Endodermal cell (in vitro differentiated cells): ENCODE data around the gene DUSP23. TPM values are rescaled to one million over a fixed set of nuclear protein-coding genes. Genes with fewer than 3 reads are reported as not detected.

Experiments
- DNase-seq: peaks from one replicate; pipeline ENCODE4 v3.0.0-alpha.2; 2017
- H3K27ac ChIP-seq: 2 replicates; pipeline ENCODE4 v1.5.1; 2013; ENCODE audit warnings: mild to moderate bottlenecking, low read depth, low read length, moderate library complexity
- H3K27me3 ChIP-seq: 2 replicates; pipeline ENCODE4 v1.6.1; 2013; ENCODE audit warnings: mild to moderate bottlenecking, low read length, moderate library complexity; ENCODE audit not compliant: insufficient read depth, control insufficient read depth, poor library complexity, severe bottlenecking
- H3K36me3 ChIP-seq: 2 replicates; pipeline ENCODE4 v1.7.0; 2013; ENCODE audit warnings: mild to moderate bottlenecking, low read length, moderate library complexity; ENCODE audit not compliant: control insufficient read depth, insufficient read depth
- H3K4me1 ChIP-seq: one replicate; pipeline ENCODE4 v1.7.0; 2013; ENCODE audit warnings: low read length; ENCODE audit not compliant: control insufficient read depth, insufficient read depth
- H3K4me3 ChIP-seq: 2 replicates; pipeline ENCODE4 v1.5.1; 2013; ENCODE audit warnings: mild to moderate bottlenecking, low read length, moderate library complexity
- H3K9ac ChIP-seq: 2 replicates; pipeline ENCODE4 v1.6.1; 2013; ENCODE audit warnings: mild to moderate bottlenecking, low read length, moderate library complexity; ENCODE audit not compliant: poor library complexity, severe bottlenecking; ENCODE audit errors: extremely low read depth
- H3K9me3 ChIP-seq: 2 replicates; pipeline ENCODE4 v1.6.1; 2013; ENCODE audit warnings: mild to moderate bottlenecking, low read length, moderate library complexity; ENCODE audit not compliant: control insufficient read depth
- H3K27ac Mint-ChIP-seq: 2 replicates; pipeline ENCODE4 v1.8.0; 2020; ENCODE audit warnings: mixed read lengths
- H3K27me3 Mint-ChIP-seq: 2 replicates; pipeline ENCODE4 v1.8.0; 2021; ENCODE audit warnings: mild to moderate bottlenecking, mixed read lengths; ENCODE audit not compliant: insufficient read depth
- H3K36me3 Mint-ChIP-seq: 2 replicates; pipeline ENCODE4 v1.8.0; 2020; ENCODE audit warnings: low read depth, mixed read lengths
- H3K4me1 Mint-ChIP-seq: 2 replicates; pipeline ENCODE4 v1.8.0; 2020; ENCODE audit warnings: mixed read lengths
- H3K4me3 Mint-ChIP-seq: 2 replicates; pipeline ENCODE4 v1.8.0; 2020; ENCODE audit warnings: mild to moderate bottlenecking, moderate library complexity, mixed read lengths
- H3K9me3 Mint-ChIP-seq: 2 replicates; pipeline ENCODE4 v1.8.0; 2020; ENCODE audit warnings: mild to moderate bottlenecking, mixed read lengths
- CTCF ChIP-seq: fragments of 200-600 bp; sonication (generic); conservative IDR thresholded peaks from 2 replicates; pipeline ENCODE4 v1.5.0; 2021; ENCODE audit warnings: antibody characterized with exemption, mild to moderate bottlenecking
- WGBS, 2 experiments: methylation state at CpG; one replicate each; pipeline versions ENCODE4 v1.1.5 to v1.1.7; 2013; ENCODE audit warnings: missing lambda C conversion rate in 2 of 2, mixed read lengths in 1 of 2; ENCODE audit not compliant: insufficient coverage in 1 of 2, insufficient read length in 1 of 2; 5-methylcytosine and 5-hydroxymethylcytosine counted together
- total RNA-seq, 2 donors: library from RNA; stranded (reverse); fragmentation: NEBNext Ultra II Directional in 1 of 2; extraction: Animal tissue kit (Norgen Biotek cat#: 25700) in 1 of 2; gene quantifications; 2 replicates in 1 of 2; 3 replicates in 1 of 2; pipeline ENCODE4 v1.2.1, GENCODE V29; 2021

DUSP23 gene
- total RNA-seq, 2 donors from 2014 or later, result 28.8 to 32.3 TPM

- Mint-ChIP-seq H3K27ac (no peak overlapping the region), H3K4me1 (no peaks in the 10 kb centered on the region), H3K9me3 (peaks cover 3% of the 10 kb centered on the region), H3K4me3 (no peak overlapping the region), H3K27me3 (no peaks in the 10 kb centered on the region), H3K36me3 (no peaks in the 10 kb centered on the region)
- 81 to 100% methylated on average over 1 to 2 of the region's 2 CpGs for WGBS, 2 experiments
- no peaks in the 10 kb centered on the region for H3K4me1 ChIP-seq
- TF ChIP-seq CTCF, result peak; percentile 17
- H3K36me3 ChIP-seq, result no peaks in the 10 kb centered on the region
- H3K9me3 ChIP-seq, result no peaks in the 10 kb centered on the region
- no peak for DNase-seq
- no peaks in the 10 kb centered on the region for H3K27me3 ChIP-seq
- H3K9ac ChIP-seq, result no peak overlapping the region
- no peak overlapping the region for H3K4me3 ChIP-seq
- H3K27ac ChIP-seq, result no peak overlapping the region
Measured at GRCh38 chr1:159749630-159750029, 31.1 kb upstream of the DUSP23 start.

GRCh38 chr1:159750621-159751020 is 30.1 kb upstream of the DUSP23 start:
- Mint-ChIP-seq H3K4me3 (no peak overlapping the region), H3K27me3 (no peaks in the 10 kb centered on the region), H3K4me1 (no peaks in the 10 kb centered on the region), H3K27ac (no peak overlapping the region), H3K36me3 (no peaks in the 10 kb centered on the region), H3K9me3 (peaks cover 3% of the 10 kb centered on the region)
- Histone ChIP-seq H3K27me3 (no peaks in the 10 kb centered on the region), H3K9me3 (no peaks in the 10 kb centered on the region), H3K4me3 (no peak overlapping the region), H3K27ac (no peak overlapping the region), H3K36me3 (no peaks in the 10 kb centered on the region), H3K4me1 (no peaks in the 10 kb centered on the region), H3K9ac (no peak overlapping the region)
- no peak for DNase-seq
- TF ChIP-seq CTCF, result no peak

- Histone ChIP-seq H3K4me3 (no peak overlapping the region), H3K9ac (no peak overlapping the region), H3K4me1 (no peaks in the 10 kb centered on the region), H3K9me3 (no peaks in the 10 kb centered on the region), H3K36me3 (no peaks in the 10 kb centered on the region), H3K27me3 (no peaks in the 10 kb centered on the region), H3K27ac (no peak overlapping the region)
- no peak overlapping the region for H3K4me3 Mint-ChIP-seq
- H3K4me1 Mint-ChIP-seq, result no peaks in the 10 kb centered on the region
- H3K36me3 Mint-ChIP-seq, result no peaks in the 10 kb centered on the region
- no peaks in the 10 kb centered on the region for H3K27me3 Mint-ChIP-seq
- no peak for TF ChIP-seq CTCF
- H3K27ac Mint-ChIP-seq, result no peak overlapping the region
- peaks cover 3% of the 10 kb centered on the region for H3K9me3 Mint-ChIP-seq
- DNase-seq, result no peak
Measured at GRCh38 chr1:159751031-159751430, 29.7 kb upstream of the DUSP23 start.
